ENCODE results near the gene TMEM125. TPM values are rescaled to one million over a fixed set of nuclear protein-coding genes. Genes with fewer than 3 reads are reported as not detected.

The TMEM125 gene
- polyA plus RNA-seq, 3 donors: not detected

DNA sequence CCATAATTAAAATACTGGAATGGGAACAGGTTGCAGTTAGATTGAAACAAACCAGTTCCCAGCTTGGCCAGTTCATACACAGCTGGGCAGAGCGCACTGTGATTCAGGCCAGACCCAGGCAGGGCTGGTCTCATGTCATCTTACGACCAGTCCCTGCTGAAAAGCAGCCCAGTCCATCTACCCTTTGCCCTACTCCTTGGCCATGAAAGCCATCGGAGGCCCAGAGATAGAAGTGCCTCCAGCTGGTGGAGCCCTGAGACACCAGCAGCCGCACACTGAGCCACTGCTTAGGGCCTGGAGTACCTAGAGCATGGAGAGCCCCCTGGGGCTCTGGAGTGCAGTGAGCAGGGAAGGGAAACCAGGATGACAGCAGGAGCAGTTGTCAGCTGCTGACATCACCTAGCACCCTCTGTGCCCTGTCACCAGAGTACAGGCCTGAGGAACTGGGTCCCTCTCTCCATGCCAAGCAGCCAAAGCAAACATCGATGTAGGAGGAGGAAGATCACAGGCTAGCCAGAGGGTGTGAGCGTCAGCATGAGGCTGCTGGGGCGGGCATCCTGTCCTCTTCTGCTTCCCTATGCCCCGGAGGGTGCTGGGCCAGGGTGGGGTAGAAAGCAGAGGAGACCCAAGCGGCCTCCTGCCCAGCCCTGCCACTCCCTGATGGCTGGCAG, 34.2 kb upstream of the TMEM125 start:
- no peaks in the 10 kb centered on the region for H3K9me3 Mint-ChIP-seq
- no peaks in the 10 kb centered on the region for H3K36me3 ChIP-seq (replicated peaks in 1 of 2; ENCODE audit: control insufficient read depth in 1 of 2, insufficient read depth in 2 of 2, low read length in 2 of 2)
- TF ChIP-seq, protein P1, sequence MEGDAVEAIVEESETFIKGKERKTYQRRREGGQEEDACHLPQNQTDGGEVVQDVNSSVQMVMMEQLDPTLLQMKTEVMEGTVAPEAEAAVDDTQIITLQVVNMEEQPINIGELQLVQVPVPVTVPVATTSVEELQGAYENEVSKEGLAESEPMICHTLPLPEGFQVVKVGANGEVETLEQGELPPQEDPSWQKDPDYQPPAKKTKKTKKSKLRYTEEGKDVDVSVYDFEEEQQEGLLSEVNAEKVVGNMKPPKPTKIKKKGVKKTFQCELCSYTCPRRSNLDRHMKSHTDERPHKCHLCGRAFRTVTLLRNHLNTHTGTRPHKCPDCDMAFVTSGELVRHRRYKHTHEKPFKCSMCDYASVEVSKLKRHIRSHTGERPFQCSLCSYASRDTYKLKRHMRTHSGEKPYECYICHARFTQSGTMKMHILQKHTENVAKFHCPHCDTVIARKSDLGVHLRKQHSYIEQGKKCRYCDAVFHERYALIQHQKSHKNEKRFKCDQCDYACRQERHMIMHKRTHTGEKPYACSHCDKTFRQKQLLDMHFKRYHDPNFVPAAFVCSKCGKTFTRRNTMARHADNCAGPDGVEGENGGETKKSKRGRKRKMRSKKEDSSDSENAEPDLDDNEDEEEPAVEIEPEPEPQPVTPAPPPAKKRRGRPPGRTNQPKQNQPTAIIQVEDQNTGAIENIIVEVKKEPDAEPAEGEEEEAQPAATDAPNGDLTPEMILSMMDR (IDR thresholded peaks at IDR 0.05): no peak
- H3K9me3 ChIP-seq (replicated peaks in 1 of 2; ENCODE audit: control insufficient read depth in 1 of 2, insufficient read depth in 1 of 2, low read length in 2 of 2): no peaks in the 10 kb centered on the region
- H3K4me1 ChIP-seq (ENCODE audit: control insufficient read depth in 1 of 2, insufficient read depth in 2 of 2, low read length in 2 of 2): peaks cover 0 to 8% of the 10 kb centered on the region in 2 donors
- no peak for DNase-seq
- no peak overlapping the region for H2AFZ ChIP-seq (ENCODE audit: insufficient read depth, low read depth, low read length, poor library complexity, severe bottlenecking)
- peaks cover 16% of the 10 kb centered on the region for H3K4me1 Mint-ChIP-seq
- no peak overlapping the region for H3K4me2 ChIP-seq (replicated peaks; ENCODE audit: extremely low read depth, low read length, poor library complexity, severe bottlenecking)
- H3K79me2 ChIP-seq (ENCODE audit: insufficient read depth, low read length): no peaks in the 10 kb centered on the region
- no peaks in the 10 kb centered on the region for H3K36me3 Mint-ChIP-seq
- intact Hi-C loops (cut with micrococcal nuclease): no loop called here
- 75% methylated on average over 8 of the region's 9 CpGs for WGBS (ENCODE audit: insufficient coverage)
- no peak overlapping the region for H3K27ac ChIP-seq (ENCODE audit: low read depth in 1 of 2, low read length in 2 of 2)
- H3K4me3 Mint-ChIP-seq: no peak overlapping the region
- H3K27ac Mint-ChIP-seq: no peak overlapping the region
- H3K27me3 Mint-ChIP-seq (ENCODE audit: low read depth in 3 of 3): peaks cover 0 to 2% (median 0%) of the 10 kb centered on the region in 3 donors
- H3K9ac ChIP-seq (ENCODE audit: insufficient read depth, low read length, poor library complexity, severe bottlenecking): no peak overlapping the region
- no peak overlapping the region for H3K4me3 ChIP-seq (replicated peaks in 1 of 3; ENCODE audit: low read depth in 2 of 3, low read length in 3 of 3)
- no peaks in the 10 kb centered on the region for H3K27me3 ChIP-seq (ENCODE audit: control insufficient read depth in 2 of 2, insufficient read depth in 2 of 2, low read length in 2 of 2)
- no peaks in the 10 kb centered on the region for H4K20me1 ChIP-seq (ENCODE audit: insufficient read depth, low read length)

DNA sequence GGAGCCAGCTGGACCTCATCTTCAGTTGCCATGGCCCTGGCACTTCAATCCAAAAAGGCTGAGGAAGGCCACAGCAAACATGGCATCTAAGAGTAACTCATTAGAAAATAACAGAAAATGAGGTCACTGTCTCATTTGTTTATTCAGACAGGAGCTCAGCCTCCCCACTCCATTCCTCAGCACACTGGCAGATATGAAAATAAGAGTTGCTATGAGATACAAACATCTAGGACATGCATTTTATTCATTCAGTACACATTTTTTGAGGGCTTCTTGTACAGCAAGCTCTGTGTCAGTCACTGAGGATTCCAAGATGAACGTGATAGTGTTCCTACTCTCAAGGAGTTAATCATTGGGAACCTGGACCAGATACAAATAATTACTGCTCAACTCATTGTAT, 32.7 kb upstream of the TMEM125 start:
- TF ChIP-seq, protein P1 (IDR thresholded peaks at IDR 0.05): no peak

More for the DNA sequence above, 32.7 kb upstream of the TMEM125 start:
- H3K4me2 ChIP-seq (replicated peaks; ENCODE audit: extremely low read depth, low read length, poor library complexity, severe bottlenecking): no peak overlapping the region
- no peaks in the 10 kb centered on the region for H3K9me3 ChIP-seq (replicated peaks in 1 of 2; ENCODE audit: control insufficient read depth in 1 of 2, insufficient read depth in 1 of 2, low read length in 2 of 2)
- no peaks in the 10 kb centered on the region for H3K27me3 ChIP-seq (ENCODE audit: control insufficient read depth in 2 of 2, insufficient read depth in 2 of 2, low read length in 2 of 2)
- Mint-ChIP-seq H3K9me3 (no peaks in the 10 kb centered on the region), H3K36me3 (no peaks in the 10 kb centered on the region), H3K4me1 (peaks cover 13% of the 10 kb centered on the region), H3K27ac (no peak overlapping the region), H3K4me3 (no peak overlapping the region), H3K27me3 (ENCODE audit: low read depth in 3 of 3) (peaks cover 0 to 2% (median 1%) of the 10 kb centered on the region in 3 donors)
- H3K4me3 ChIP-seq (replicated peaks in 1 of 3; ENCODE audit: low read depth in 2 of 3, low read length in 3 of 3): no peak overlapping the region
- H3K36me3 ChIP-seq (replicated peaks in 1 of 2; ENCODE audit: control insufficient read depth in 1 of 2, insufficient read depth in 2 of 2, low read length in 2 of 2): no peaks in the 10 kb centered on the region
- no peaks in the 10 kb centered on the region for H4K20me1 ChIP-seq (ENCODE audit: insufficient read depth, low read length)
- no peak overlapping the region for H3K27ac ChIP-seq (ENCODE audit: low read depth in 1 of 2, low read length in 2 of 2)
- H3K4me1 ChIP-seq (ENCODE audit: control insufficient read depth in 1 of 2, insufficient read depth in 2 of 2, low read length in 2 of 2): peaks cover 0 to 8% of the 10 kb centered on the region in 2 donors
- H2AFZ ChIP-seq (ENCODE audit: insufficient read depth, low read depth, low read length, poor library complexity, severe bottlenecking): peak overlapping the region; percentile 21
- WGBS (ENCODE audit: insufficient coverage): no CpG with 5 or more reads among the region's 1 CpG
- H3K9ac ChIP-seq (ENCODE audit: insufficient read depth, low read length, poor library complexity, severe bottlenecking): no peak overlapping the region
- intact Hi-C loops (cut with micrococcal nuclease): no loop called here
- no peaks in the 10 kb centered on the region for H3K79me2 ChIP-seq (ENCODE audit: insufficient read depth, low read length)
- no peak for DNase-seq

Measured in CD14-positive monocyte (primary cell).